ENCODE results near the gene KCNIP1. TPM values are rescaled to one million over a fixed set of nuclear protein-coding genes. Genes with fewer than 3 reads are reported as not detected.

The KCNIP1 gene
- total and polyA plus RNA-seq, 2 of the 13 experiments (the other 11 are each of a cell fraction or from before 2014, with no cell fraction given), result not detected

DNA sequence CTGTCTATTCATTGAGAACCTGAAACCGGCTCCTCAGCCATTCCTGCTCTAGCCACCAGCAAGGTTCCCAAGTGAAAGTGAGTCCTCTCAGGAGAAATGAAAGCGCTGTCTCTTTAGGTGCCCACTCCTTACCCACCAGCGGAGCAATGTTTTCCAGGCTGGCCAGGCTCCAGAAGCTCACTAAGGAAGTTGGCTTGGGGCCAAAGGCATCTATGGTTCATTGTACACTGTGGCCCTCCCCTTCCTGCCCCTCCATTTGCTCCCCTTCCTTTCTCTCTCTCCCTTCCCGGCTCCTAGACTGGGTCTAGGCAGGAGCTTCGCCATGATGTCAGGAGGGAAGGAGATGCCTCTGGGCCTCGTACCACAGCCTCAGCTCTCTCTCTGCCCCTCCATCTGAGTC is 278.6 kb downstream of the KCNIP1 start:
- CTCF ChIA-PET (ENCODE audit: low intra/inter-chr PET ratio, low total read pairs), result no interaction called here
- Histone ChIP-seq H3K79me2 (ENCODE audit: insufficient read depth, low read length) (no peaks in the 10 kb centered on the region), H2AFZ (ENCODE audit: low read length) (no peak overlapping the region), H3K4me3 (replicated peaks in 1 of 3; ENCODE audit: insufficient read depth in 1 of 3, low read depth in 2 of 3, low read length in 3 of 3) (no peak overlapping the region), H3K9ac (ENCODE audit: insufficient read depth, low read depth, low read length) (no peak overlapping the region), H3K9me3 (ENCODE audit: low read length) (no peaks in the 10 kb centered on the region), H3K27ac (ENCODE audit: extremely low read length, insufficient read depth, low read length) (no peak overlapping the region), H4K20me1 (ENCODE audit: insufficient read depth, low read length) (no peaks in the 10 kb centered on the region), H3K4me2 (ENCODE audit: low read depth, low read length) (no peak overlapping the region), H3K27me3 (ENCODE audit: control insufficient read depth in 1 of 2, insufficient read depth in 2 of 2, low read length in 2 of 2) (peaks cover 0 to 1% of the 10 kb centered on the region in 2 experiments; a peak in 1 of 5 replicates), H3K4me1 (ENCODE audit: insufficient read depth, low read length) (no peaks in the 10 kb centered on the region), H3K36me3 (replicated peaks in 1 of 2; ENCODE audit: control insufficient read depth in 1 of 2, insufficient read depth in 2 of 2, low read length in 2 of 2) (no peaks in the 10 kb centered on the region)
- BruUV-seq (replicated peaks), result no TSS peak
- WGBS (ENCODE audit: low lambda C conversion rate), result 8% methylated on average over 4 of the region's 6 CpGs
- DNase-seq (ENCODE audit: low spot score) (no peak), FAIRE-seq (no peak), ATAC-seq (no peak)
- POLR2A ChIA-PET, result no interaction called here
- intact Hi-C loops (cut with micrococcal nuclease; ENCODE audit: unreplicated experiment) (no loop called here), in situ Hi-C loops (cut with HindIII; ENCODE audit: extremely low pct_ligation_motif_present, low pct_unique_long_range_greater_than_20kb) (no loop called here)
- TF ChIP-seq THYN1 (CRISPR knock-in tag; IDR thresholded peaks at IDR 0.05; ENCODE audit: borderline replicate concordance, low read depth) (no peak), ZNF383 (CRISPR knock-in tag; IDR thresholded peaks at IDR 0.05; ENCODE audit: borderline replicate concordance) (no peak), DMAP1 (CRISPR knock-in tag; IDR thresholded peaks at IDR 0.05) (no peak), ZNF816 (CRISPR knock-in tag; IDR thresholded peaks at IDR 0.05; ENCODE audit: borderline replicate concordance) (no peak), ZNF143 (CRISPR knock-in tag; IDR thresholded peaks at IDR 0.05) (no peak), RFXANK (CRISPR knock-in tag; IDR thresholded peaks at IDR 0.05) (no peak), HNRNPUL1 (IDR thresholded peaks at IDR 0.05; ENCODE audit: low read depth, low read length) (no peak)
- TF ChIP-seq, protein P1, sequence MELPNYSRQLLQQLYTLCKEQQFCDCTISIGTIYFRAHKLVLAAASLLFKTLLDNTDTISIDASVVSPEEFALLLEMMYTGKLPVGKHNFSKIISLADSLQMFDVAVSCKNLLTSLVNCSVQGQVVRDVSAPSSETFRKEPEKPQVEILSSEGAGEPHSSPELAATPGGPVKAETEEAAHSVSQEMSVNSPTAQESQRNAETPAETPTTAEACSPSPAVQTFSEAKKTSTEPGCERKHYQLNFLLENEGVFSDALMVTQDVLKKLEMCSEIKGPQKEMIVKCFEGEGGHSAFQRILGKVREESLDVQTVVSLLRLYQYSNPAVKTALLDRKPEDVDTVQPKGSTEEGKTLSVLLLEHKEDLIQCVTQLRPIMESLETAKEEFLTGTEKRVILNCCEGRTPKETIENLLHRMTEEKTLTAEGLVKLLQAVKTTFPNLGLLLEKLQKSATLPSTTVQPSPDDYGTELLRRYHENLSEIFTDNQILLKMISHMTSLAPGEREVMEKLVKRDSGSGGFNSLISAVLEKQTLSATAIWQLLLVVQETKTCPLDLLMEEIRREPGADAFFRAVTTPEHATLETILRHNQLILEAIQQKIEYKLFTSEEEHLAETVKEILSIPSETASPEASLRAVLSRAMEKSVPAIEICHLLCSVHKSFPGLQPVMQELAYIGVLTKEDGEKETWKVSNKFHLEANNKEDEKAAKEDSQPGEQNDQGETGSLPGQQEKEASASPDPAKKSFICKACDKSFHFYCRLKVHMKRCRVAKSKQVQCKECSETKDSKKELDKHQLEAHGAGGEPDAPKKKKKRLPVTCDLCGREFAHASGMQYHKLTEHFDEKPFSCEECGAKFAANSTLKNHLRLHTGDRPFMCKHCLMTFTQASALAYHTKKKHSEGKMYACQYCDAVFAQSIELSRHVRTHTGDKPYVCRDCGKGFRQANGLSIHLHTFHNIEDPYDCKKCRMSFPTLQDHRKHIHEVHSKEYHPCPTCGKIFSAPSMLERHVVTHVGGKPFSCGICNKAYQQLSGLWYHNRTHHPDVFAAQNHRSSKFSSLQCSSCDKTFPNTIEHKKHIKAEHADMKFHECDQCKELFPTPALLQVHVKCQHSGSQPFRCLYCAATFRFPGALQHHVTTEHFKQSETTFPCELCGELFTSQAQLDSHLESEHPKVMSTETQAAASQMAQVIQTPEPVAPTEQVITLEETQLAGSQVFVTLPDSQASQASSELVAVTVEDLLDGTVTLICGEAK (IDR thresholded peaks at IDR 0.05), result no peak
- TF ChIP-seq, protein P1 (CRISPR knock-in tag; IDR thresholded peaks at IDR 0.05), result no peak
- TF ChIP-seq, protein P2, sequence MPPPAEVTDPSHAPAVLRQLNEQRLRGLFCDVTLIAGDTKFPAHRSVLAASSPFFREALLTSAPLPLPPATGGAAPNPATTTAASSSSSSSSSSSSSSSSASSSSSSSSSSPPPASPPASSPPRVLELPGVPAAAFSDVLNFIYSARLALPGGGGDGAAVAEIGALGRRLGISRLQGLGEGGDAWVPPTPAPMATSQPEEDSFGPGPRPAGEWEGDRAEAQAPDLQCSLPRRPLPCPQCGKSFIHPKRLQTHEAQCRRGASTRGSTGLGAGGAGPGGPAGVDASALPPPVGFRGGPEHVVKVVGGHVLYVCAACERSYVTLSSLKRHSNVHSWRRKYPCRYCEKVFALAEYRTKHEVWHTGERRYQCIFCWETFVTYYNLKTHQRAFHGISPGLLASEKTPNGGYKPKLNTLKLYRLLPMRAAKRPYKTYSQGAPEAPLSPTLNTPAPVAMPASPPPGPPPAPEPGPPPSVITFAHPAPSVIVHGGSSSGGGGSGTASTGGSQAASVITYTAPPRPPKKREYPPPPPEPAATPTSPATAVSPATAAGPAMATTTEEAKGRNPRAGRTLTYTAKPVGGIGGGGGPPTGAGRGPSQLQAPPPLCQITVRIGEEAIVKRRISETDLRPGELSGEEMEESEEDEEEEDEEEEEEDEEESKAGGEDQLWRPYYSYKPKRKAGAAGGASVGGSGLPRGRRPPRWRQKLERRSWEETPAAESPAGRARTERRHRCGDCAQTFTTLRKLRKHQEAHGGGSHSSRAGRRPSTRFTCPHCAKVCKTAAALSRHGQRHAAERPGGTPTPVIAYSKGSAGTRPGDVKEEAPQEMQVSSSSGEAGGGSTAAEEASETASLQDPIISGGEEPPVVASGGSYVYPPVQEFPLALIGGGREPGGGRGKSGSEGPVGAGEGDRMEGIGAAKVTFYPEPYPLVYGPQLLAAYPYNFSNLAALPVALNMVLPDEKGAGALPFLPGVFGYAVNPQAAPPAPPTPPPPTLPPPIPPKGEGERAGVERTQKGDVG (CRISPR knock-in tag; IDR thresholded peaks at IDR 0.05; ENCODE audit: borderline replicate concordance), result no peak
- TF ChIP-seq, protein P3, sequence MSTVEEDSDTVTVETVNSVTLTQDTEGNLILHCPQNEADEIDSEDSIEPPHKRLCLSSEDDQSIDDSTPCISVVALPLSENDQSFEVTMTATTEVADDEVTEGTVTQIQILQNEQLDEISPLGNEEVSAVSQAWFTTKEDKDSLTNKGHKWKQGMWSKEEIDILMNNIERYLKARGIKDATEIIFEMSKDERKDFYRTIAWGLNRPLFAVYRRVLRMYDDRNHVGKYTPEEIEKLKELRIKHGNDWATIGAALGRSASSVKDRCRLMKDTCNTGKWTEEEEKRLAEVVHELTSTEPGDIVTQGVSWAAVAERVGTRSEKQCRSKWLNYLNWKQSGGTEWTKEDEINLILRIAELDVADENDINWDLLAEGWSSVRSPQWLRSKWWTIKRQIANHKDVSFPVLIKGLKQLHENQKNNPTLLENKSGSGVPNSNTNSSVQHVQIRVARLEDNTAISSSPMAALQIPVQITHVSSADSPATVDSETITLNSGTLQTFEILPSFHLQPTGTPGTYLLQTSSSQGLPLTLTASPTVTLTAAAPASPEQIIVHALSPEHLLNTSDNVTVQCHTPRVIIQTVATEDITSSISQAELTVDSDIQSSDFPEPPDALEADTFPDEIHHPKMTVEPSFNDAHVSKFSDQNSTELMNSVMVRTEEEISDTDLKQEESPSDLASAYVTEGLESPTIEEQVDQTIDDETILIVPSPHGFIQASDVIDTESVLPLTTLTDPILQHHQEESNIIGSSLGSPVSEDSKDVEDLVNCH (CRISPR knock-in tag; IDR thresholded peaks at IDR 0.05), result no peak

Measured in HepG2 (cell line).